Mucosa of stomach (tissue), 1 donor: ENCODE results near the gene EIF1AX.
"Not testable (repeated sequence)": the region's sequence is repeated elsewhere in the genome, so short reads cannot be mapped to it uniquely, and the experiment has no call there.

Source experiments
- H3K27me3 ChIP-seq: one replicate; pipeline ENCODE4 v1.7.0; 2013; ENCODE audit warnings: mild to moderate bottlenecking, low read length; ENCODE audit not compliant: control insufficient read depth, insufficient read depth
- H3K36me3 ChIP-seq: one replicate; pipeline ENCODE4 v1.7.0; 2013; ENCODE audit warnings: low read length; ENCODE audit not compliant: control insufficient read depth, insufficient read depth
- H3K4me1 ChIP-seq: one replicate; pipeline ENCODE4 v1.7.0; 2013; ENCODE audit warnings: mild to moderate bottlenecking, low read length; ENCODE audit not compliant: control insufficient read depth, insufficient read depth
- H3K4me3 ChIP-seq: one replicate; pipeline ENCODE4 v1.7.0; 2013; ENCODE audit warnings: low read length
- H3K9ac ChIP-seq: one replicate; pipeline ENCODE4 v1.7.0; 2013; ENCODE audit warnings: mild to moderate bottlenecking, low read length, moderate library complexity
- H3K9me3 ChIP-seq: one replicate; pipeline ENCODE4 v1.7.0; 2013; ENCODE audit warnings: mild to moderate bottlenecking, low read length, moderate library complexity; ENCODE audit not compliant: control insufficient read depth
- donor health status: Pancreatic carcinoma.

EIF1AX gene

DNA sequence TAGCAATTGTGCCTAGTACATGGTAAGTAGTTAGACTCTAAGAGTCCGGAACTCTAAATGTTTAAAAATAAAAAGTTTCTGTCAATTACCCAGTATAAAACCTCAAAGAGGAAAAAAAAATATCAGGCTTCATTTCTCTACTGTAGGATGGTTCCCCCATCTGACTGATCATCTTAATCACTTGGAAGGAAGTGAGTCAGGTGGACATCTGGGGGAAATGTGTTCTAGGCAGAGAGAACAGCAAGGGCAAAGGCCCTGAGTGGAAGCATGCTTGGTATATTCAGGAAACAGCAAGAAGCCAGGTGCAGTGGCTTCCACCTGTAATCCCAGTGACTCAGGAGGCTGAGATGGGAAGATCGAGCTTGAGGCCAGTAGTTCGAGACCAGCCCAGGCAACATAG, 2.9 kb upstream of the EIF1AX start:
- Histone ChIP-seq H3K9me3 (no peaks in the 10 kb centered on the region), H3K9ac (no peak overlapping the region), H3K4me1 (no peaks in the 10 kb centered on the region), H3K27me3 (no peaks in the 10 kb centered on the region), H3K36me3 (no peaks in the 10 kb centered on the region), H3K4me3 (no peak overlapping the region)

GRCh38 chrX:20143561-20143960, 1.9 kb upstream of the EIF1AX start:
- Histone ChIP-seq H3K27me3 (no peaks in the 10 kb centered on the region), H3K4me3 (no peak overlapping the region), H3K4me1 (no peaks in the 10 kb centered on the region), H3K36me3 (no peaks in the 10 kb centered on the region), H3K9ac (no peak overlapping the region), H3K9me3 (no peaks in the 10 kb centered on the region)

DNA sequence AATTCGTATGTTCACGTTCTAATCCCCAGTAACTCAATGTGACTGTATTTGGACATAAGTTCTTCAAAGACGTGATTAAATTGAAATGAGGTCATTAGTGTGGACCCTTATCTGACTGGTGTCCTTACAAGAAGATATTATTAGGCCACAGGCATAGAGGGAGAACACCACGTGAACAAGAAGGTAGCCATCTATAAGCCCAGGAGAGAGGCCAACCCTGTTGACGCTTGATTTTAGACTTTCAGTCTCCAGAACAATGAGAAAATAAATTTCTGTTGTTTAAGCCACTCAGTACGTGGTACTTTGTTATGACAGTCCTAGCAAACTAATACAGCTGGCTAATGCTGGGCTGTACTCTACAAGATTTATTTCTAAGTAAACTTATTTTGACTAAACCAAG, 1.5 kb upstream of the EIF1AX start:
- H3K4me3 ChIP-seq, result no peak overlapping the region
- H3K9ac ChIP-seq, result no peak overlapping the region
- H3K27me3 ChIP-seq, result no peaks in the 10 kb centered on the region
- no peaks in the 10 kb centered on the region for H3K36me3 ChIP-seq
- H3K9me3 ChIP-seq, result no peaks in the 10 kb centered on the region
- H3K4me1 ChIP-seq, result no peaks in the 10 kb centered on the region

DNA sequence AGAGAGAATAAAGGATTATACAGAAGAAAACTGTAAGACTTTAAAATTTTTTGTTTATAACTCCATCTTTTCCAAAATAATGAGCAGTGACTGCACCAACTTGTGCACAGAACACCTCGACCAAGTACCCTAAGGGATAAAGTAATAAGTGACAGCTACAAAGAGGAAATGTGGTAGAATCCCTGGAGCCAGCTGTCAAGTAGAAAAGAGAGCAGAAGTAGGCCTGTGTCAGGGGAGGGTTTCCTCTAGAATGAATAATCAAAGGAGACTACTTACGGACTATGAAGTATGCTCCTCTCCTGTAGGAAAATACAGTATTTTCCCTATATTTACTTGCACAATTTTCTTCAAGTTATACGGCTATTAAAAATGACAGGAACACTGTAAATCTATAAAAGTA, 1.2 kb downstream of the EIF1AX start:
- no peaks in the 10 kb centered on the region for H3K27me3 ChIP-seq
- no peaks in the 10 kb centered on the region for H3K9me3 ChIP-seq
- H3K9ac ChIP-seq, result peak overlapping the region; percentile 31
- H3K4me3 ChIP-seq, result no peak overlapping the region
- H3K4me1 ChIP-seq, result no peaks in the 10 kb centered on the region
- H3K36me3 ChIP-seq, result no peaks in the 10 kb centered on the region

GRCh38 chrX:20139966-20140365, 1.7 kb downstream of the EIF1AX start:
- Histone ChIP-seq H3K4me1 (no peaks in the 10 kb centered on the region), H3K27me3 (no peaks in the 10 kb centered on the region), H3K9me3 (no peaks in the 10 kb centered on the region), H3K4me3 (no peak overlapping the region), H3K9ac (peak overlapping the region; percentile 31), H3K36me3 (no peaks in the 10 kb centered on the region)

GRCh38 chrX:20135944-20136343, 5.7 kb downstream of the EIF1AX start:
- Histone ChIP-seq H3K9me3 (no peaks in the 10 kb centered on the region), H3K36me3 (no peaks in the 10 kb centered on the region), H3K9ac (no peak overlapping the region), H3K27me3 (no peaks in the 10 kb centered on the region), H3K4me3 (no peak overlapping the region), H3K4me1 (no peaks in the 10 kb centered on the region)

DNA sequence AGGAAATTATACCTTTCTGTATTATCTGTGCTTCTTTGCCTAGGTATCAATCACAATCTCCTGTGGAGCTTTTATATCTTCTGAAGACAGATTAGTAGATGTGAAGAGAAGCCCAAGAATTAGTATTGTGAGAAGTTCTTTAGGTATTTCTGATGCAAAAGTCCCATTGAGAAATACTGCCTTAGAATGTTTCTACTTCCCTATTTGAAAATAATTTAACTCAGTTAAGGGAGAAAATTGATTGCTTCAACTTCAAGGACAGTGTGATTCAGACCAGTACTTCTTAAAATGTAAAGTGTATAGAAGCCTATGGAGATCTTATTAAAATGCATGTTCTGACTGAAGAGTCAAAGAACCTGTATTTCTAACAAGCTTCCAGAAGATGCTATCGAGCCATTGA, 9.0 kb downstream of the EIF1AX start:
- Histone ChIP-seq H3K9me3 (no peaks in the 10 kb centered on the region), H3K4me1 (no peaks in the 10 kb centered on the region), H3K27me3 (no peaks in the 10 kb centered on the region), H3K9ac (no peak overlapping the region), H3K4me3 (no peak overlapping the region), H3K36me3 (no peaks in the 10 kb centered on the region)

DNA sequence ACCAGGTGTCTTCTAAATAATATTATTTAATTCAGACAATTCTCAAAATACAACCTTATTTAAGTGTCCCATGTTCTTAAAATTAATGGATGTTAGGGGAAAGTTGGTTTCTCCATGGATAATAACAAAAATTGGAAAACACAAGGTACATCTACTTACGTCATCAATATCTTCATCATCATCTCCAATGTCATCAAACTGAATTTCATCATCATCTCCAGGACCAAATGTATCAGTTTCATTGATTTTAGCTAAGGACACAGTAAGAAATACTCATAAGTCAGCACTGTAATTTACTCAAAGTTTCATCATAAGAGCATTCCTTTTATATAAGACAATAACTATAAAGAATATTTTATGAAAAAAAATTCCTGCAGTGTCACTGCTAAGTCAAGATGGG, 11.3 kb downstream of the EIF1AX start:
- H3K4me1 ChIP-seq, result no peaks in the 10 kb centered on the region
- H3K27me3 ChIP-seq, result no peaks in the 10 kb centered on the region
- no peaks in the 10 kb centered on the region for H3K9me3 ChIP-seq
- H3K9ac ChIP-seq, result no peak overlapping the region
- no peak overlapping the region for H3K4me3 ChIP-seq
- H3K36me3 ChIP-seq, result no peaks in the 10 kb centered on the region

DNA sequence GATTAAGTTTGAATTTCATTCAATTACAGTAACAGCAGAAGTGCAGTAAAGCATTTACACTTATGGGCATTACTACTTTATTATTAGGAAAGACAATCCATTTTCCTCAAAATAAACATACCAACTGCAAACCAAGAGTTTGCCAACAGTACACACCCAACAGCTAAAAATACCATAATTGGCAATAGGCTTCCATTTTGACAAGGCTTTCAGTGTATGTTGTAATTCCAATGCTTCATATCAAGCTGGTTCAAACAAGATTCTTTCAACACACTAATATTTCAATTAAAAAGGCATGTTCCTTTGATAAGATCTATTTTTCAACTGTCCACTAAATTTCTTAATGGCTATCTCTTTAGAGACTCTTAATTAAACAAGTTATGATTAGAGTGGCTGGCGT, 12.1 kb downstream of the EIF1AX start:
- no peak overlapping the region for H3K4me3 ChIP-seq
- H3K9ac ChIP-seq, result no peak overlapping the region
- no peaks in the 10 kb centered on the region for H3K36me3 ChIP-seq
- no peaks in the 10 kb centered on the region for H3K4me1 ChIP-seq
- H3K27me3 ChIP-seq, result no peaks in the 10 kb centered on the region
- H3K9me3 ChIP-seq, result no peaks in the 10 kb centered on the region

DNA sequence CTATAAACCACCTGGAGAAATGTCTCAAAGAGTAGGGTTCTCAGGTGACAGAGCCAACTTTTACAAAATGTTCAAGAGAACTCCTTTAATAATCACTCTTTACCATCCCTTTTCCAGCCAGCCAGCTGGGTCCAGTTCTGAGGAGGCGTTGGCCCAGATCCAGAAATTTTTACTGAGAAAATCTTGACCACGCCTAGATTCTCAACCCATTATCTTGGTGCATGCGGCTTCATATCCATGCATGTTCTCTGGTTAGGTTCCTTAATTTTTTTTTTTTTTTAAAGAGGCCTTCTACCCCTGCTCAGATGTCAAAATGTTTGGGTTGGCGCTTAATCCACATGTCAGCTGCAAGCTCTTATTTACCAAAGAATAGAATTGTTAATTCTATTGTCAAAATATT, 13.0 kb downstream of the EIF1AX start:
- no peaks in the 10 kb centered on the region for H3K36me3 ChIP-seq
- H3K9ac ChIP-seq, result no peak overlapping the region
- no peaks in the 10 kb centered on the region for H3K27me3 ChIP-seq
- no peaks in the 10 kb centered on the region for H3K9me3 ChIP-seq
- H3K4me1 ChIP-seq, result no peaks in the 10 kb centered on the region
- H3K4me3 ChIP-seq, result no peak overlapping the region

DNA sequence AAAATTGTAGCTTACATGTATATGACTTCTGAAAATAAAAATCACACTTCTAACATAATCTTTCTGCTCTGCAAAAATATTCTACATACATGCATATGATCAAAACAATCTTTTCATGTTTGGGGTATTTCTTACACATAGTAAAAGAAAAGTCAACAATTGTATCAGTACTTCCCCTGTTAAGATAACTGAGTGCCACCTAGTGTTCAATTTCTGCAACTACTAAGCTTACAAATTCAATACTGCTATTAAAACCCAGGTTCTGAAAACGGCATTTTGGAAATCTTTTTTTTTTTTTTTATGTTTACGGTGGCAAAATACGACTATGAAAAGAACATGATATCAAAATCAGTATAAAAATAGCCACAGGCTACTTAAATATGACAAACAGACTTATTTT, 14.2 kb downstream of the EIF1AX start:
- not testable (repeated sequence) for H3K27me3 ChIP-seq, H3K36me3 ChIP-seq, H3K4me1 ChIP-seq, H3K4me3 ChIP-seq, H3K9ac ChIP-seq, H3K9me3 ChIP-seq

- H3K4me3 ChIP-seq, H3K4me1 ChIP-seq, H3K27me3 ChIP-seq, H3K36me3 ChIP-seq, H3K9ac ChIP-seq, H3K9me3 ChIP-seq: not testable (repeated sequence)
Observed at GRCh38 chrX:20126833-20127232, 14.8 kb downstream of the EIF1AX start.

- no peak overlapping the region for H3K9ac ChIP-seq
- H3K9me3 ChIP-seq, result no peaks in the 10 kb centered on the region
- no peak overlapping the region for H3K4me3 ChIP-seq
- H3K36me3 ChIP-seq, result no peaks in the 10 kb centered on the region
- no peaks in the 10 kb centered on the region for H3K4me1 ChIP-seq
- H3K27me3 ChIP-seq, result no peaks in the 10 kb centered on the region
Observed at GRCh38 chrX:20124964-20125363, 16.7 kb downstream of the EIF1AX start.
